GM21619 (cell line): ENCODE results near the gene TAF7.
"Not testable (repeated sequence)": the region's sequence is repeated elsewhere in the genome, so short reads cannot be mapped to it uniquely, and the experiment has no call there.

Experiments
- ATAC-seq: cut with Tn5 transposase; IDR thresholded peaks from one replicate; pipeline ENCODE4 v1.9.1; 2021; ENCODE audit not compliant: unreplicated experiment

Gene TAF7, protein sequence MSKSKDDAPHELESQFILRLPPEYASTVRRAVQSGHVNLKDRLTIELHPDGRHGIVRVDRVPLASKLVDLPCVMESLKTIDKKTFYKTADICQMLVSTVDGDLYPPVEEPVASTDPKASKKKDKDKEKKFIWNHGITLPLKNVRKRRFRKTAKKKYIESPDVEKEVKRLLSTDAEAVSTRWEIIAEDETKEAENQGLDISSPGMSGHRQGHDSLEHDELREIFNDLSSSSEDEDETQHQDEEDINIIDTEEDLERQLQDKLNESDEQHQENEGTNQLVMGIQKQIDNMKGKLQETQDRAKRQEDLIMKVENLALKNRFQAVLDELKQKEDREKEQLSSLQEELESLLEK

DNA sequence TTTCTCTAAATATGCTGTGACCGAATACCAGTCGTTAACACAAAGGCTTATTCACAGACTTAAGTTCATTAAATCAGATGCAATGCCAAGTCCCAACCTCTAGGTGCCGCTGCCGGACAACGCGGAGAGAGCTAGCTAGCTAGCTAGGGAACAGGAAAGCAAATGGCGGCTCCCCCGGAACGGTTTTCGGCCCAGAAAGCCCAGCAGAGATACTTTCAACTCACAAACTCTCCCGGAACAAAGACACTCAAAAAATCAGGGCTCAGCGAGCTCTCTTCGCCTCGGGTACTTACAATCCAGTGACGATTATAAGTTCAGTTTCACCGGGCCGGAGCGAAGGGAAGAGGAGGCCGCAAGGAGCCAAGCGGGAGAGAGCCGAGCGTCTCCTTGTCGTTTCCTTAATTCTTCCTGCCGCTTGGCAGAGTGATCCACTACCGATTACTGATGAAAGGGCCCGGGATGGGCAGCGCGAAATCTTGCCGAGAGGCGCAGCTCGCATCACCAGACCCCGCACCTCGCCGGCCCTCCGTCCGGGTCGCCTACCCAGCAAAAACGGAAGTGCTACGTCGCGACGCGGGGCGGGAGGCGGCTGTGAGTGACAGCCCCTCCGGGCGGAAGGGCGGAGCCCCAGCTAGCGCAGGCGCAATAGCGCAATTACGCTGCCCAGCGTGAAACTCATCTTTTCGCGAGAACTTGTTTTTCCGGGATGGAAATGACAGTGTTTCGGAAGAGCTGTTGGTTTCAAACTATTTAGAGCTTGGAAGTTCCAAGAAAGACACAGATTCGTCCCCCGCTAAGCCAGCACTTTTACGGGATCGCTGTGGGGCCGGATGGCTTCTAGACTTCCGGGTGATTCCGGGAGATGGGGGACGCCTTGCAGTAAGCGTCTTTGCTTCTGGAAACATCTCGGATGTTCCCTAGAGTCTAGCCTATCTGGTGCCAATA is at the start of gene TAF7:
Gene TAF7, minus strand, starts transcription at position 560 of the 945 bp plus-strand sequence. CDS start 740 bp downstream, outside the sequence.
- ATAC-seq: peak; percentile 93

DNA sequence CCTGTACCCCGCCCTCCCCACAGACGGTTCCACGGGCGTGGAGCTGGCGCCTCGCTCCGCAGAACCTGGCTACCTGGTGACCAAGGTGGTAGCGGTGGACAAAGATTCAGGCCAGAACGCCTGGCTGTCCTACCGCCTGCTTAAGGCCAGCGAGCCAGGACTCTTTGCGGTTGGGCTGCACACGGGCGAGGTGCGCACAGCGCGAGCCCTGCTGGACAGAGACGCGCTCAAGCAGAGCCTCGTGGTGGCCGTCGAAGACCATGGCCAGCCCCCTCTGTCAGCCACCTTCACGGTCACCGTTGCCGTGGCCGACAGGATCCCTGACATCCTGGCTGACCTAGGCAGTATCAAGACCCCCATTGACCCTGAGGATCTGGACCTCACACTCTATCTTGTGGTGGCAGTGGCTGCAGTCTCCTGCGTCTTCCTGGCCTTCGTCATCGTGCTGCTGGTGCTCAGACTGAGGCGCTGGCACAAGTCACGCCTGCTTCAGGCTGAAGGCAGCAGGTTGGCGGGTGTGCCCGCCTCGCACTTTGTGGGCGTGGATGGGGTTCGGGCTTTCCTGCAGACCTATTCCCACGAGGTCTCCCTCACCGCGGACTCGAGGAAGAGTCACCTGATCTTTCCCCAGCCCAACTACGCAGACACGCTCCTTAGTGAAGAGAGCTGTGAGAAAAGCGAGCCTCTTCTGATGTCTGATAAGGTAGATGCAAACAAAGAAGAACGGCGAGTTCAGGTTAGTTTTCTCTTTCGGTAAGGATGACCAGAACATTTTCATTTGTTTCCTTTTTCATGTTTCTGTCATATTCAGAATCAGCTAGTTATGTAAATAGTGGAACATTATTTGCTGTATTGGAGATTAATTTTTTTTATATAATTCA is 45.7 kb upstream of the TAF7 start:
- ATAC-seq: no peak

GRCh38 chr5:141363952-141364660 is 43.5 kb upstream of the TAF7 start, which contains the start of gene PCDHGA5:
Gene PCDHGA5 (plus strand): TSS chr5:141364162. CDS start chr5:141364331, 169 bp downstream.
- ATAC-seq: no peak

GRCh38 chr5:141362719-141363118 is 42.1 kb upstream of the TAF7 start:
- ATAC-seq: no peak

GRCh38 chr5:141360685-141361084 is 40.1 kb upstream of the TAF7 start:
- no peak for ATAC-seq

- peak; percentile 84 for ATAC-seq
These were observed 39.3 kb upstream of the TAF7 start, which contains the start of gene PCDHGB2 for GRCh38 chr5:141359790-141360426. Gene PCDHGB2 (plus strand): TSS chr5:141359994. CDS start chr5:141360136, 142 bp downstream.

DNA sequence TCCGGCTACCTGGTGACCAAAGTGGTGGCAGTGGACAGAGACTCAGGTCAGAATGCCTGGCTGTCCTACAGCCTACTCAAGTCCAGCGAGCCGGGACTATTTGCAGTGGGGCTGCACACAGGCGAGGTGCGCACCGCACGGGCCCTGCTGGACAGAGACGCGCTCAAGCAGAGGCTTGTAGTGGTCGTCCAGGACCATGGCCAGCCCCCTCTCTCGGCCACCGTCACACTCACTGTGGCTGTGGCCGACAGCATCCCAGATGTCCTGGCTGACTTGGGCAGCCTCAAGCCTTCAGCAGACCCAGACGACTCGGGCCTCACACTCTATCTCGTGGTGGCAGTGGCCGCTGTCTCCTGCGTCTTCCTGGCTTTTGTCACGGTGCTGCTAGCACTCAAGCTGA is 36.4 kb upstream of the TAF7 start:
- ATAC-seq: no peak

- ATAC-seq: no peak
These were observed 35.5 kb upstream of the TAF7 start for GRCh38 chr5:141356133-141356532.

DNA sequence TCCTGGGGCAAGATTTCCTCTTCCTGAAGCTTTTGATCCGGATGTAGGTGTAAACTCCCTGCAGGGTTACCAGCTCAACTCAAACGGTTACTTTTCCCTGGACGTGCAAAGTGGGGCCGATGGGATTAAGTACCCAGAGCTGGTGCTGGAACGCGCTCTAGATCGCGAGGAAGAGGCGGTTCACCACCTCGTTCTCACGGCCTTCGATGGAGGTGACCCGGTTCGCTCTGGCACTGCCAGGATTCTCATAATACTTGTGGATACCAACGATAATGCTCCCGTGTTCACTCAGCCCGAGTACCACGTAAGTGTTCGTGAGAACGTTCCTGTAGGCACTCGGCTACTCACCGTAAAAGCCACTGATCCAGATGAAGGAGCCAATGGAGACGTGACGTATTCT is 35.1 kb upstream of the TAF7 start:
- ATAC-seq: no peak

GRCh38 chr5:141354900-141355469 is 34.4 kb upstream of the TAF7 start, which contains the start of gene PCDHGA4:
Gene PCDHGA4 (plus strand): TSS chr5:141355021. CDS start chr5:141355108, 87 bp downstream.
- no peak for ATAC-seq

GRCh38 chr5:141351591-141351990 is 31.0 kb upstream of the TAF7 start:
- no peak for ATAC-seq

- no peak for ATAC-seq
These were observed 29.5 kb upstream of the TAF7 start, which contains the start of gene PCDHGB1 for GRCh38 chr5:141349917-141350619. Gene PCDHGB1 (plus strand): TSS chr5:141350099. CDS start chr5:141350261, 162 bp downstream.

DNA sequence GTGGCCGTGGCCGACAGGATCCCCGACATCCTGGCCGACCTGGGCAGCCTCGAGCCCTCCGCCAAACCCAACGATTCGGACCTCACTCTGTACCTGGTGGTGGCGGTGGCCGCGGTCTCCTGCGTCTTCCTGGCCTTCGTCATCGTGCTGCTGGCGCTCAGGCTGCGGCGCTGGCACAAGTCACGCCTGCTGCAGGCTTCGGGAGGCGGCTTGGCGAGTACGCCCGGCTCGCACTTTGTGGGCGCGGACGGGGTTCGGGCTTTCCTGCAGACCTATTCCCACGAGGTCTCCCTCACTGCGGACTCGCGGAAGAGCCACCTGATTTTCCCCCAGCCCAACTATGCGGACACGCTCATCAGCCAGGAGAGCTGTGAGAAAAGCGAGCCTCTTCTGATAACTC is 25.4 kb upstream of the TAF7 start:
- not testable (repeated sequence) for ATAC-seq

DNA sequence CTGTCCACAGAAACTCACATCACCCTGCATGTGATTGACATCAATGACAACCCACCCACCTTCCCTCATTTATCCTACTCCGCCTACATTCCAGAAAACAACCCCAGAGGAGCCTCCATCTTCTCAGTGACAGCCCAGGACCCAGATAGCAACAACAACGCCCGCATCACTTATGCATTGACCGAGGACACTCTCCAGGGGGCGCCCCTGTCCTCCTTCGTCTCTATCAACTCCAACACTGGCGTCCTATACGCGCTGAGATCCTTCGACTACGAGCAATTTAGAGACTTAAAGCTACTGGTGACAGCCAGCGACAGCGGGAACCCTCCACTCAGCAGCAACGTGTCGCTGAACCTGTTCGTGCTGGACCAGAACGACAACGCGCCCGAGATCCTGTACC is 24.7 kb upstream of the TAF7 start:
- ATAC-seq: no peak

- ATAC-seq: no peak
These were observed 23.4 kb upstream of the TAF7 start for GRCh38 chr5:141343953-141344463.

- ATAC-seq: no peak
These were observed 22.8 kb upstream of the TAF7 start, which contains the start of gene PCDHGA3 for GRCh38 chr5:141343242-141343952. Gene PCDHGA3 (plus strand): TSS chr5:141343829. CDS start chr5:141344034, 205 bp downstream.

DNA sequence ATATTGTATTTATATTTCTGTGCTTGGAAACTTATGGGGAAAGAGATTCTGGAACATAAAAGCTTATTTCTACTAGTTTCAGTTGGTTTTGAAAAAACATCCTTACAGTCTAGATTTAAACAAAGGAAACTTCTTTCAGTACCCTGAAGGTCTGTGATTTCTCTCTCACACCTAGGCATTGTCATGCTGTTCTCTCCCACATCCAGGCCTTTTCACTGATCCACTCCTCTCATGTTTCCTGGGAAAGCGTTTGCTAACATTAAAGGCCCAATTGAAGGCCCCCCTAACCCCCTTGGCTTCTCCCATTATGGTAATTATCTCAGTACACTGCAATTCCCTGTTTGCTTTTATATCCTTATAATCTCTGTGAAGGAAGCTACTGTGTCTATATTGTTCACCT is 22.2 kb upstream of the TAF7 start:
- ATAC-seq: no peak
